Measurements from ENCODE around the gene AAGAB. TPM values are rescaled to one million over a fixed set of nuclear protein-coding genes. Genes with fewer than 3 reads are reported as not detected.

AAGAB gene
- total RNA-seq, 1 donor from 2014 or later, result 90.8 TPM

GRCh38 chr15:67232591-67232990 is 21.9 kb downstream of the AAGAB start:
- FAIRE-seq (no peak), DNase-seq (ENCODE audit: low read depth) (no peak)
- no peak for TF ChIP-seq CTCF (IDR thresholded peaks at IDR 0.05; ENCODE audit: insufficient read depth, low read length, severe bottlenecking)
- Histone ChIP-seq H3K4me3 (ENCODE audit: low read depth, low read length) (no peak overlapping the region), H3K36me3 (ENCODE audit: control insufficient read depth, insufficient read depth, low read length) (peaks cover 2% of the 10 kb centered on the region), H3K27me3 (ENCODE audit: control insufficient read depth, insufficient read depth, low read length) (no peaks in the 10 kb centered on the region)

- DNase-seq (ENCODE audit: low read depth) (no peak), FAIRE-seq (no peak)
- no peaks in the 10 kb centered on the region for H3K27me3 ChIP-seq (ENCODE audit: control insufficient read depth, insufficient read depth, low read length)
- no peak for TF ChIP-seq CTCF (IDR thresholded peaks at IDR 0.05; ENCODE audit: insufficient read depth, low read length, severe bottlenecking)
- H3K4me3 ChIP-seq (ENCODE audit: low read depth, low read length), result no peak overlapping the region
- H3K36me3 ChIP-seq (ENCODE audit: control insufficient read depth, insufficient read depth, low read length), result peaks cover 2% of the 10 kb centered on the region
Measured at GRCh38 chr15:67230504-67230903, 24.0 kb downstream of the AAGAB start.

- DNase-seq (ENCODE audit: low read depth) (no peak), FAIRE-seq (no peak)
- peaks cover 2% of the 10 kb centered on the region for H3K36me3 ChIP-seq (ENCODE audit: control insufficient read depth, insufficient read depth, low read length)
- H3K4me3 ChIP-seq (ENCODE audit: low read depth, low read length), result no peak overlapping the region
- H3K27me3 ChIP-seq (ENCODE audit: control insufficient read depth, insufficient read depth, low read length), result no peaks in the 10 kb centered on the region
- TF ChIP-seq CTCF (IDR thresholded peaks at IDR 0.05; ENCODE audit: insufficient read depth, low read length, severe bottlenecking), result no peak
Measured at GRCh38 chr15:67228286-67228685, 26.2 kb downstream of the AAGAB start.

GRCh38 chr15:67227846-67228245 is 26.6 kb downstream of the AAGAB start:
- Histone ChIP-seq H3K36me3 (ENCODE audit: control insufficient read depth, insufficient read depth, low read length) (peaks cover 2% of the 10 kb centered on the region), H3K4me3 (ENCODE audit: low read depth, low read length) (no peak overlapping the region), H3K27me3 (ENCODE audit: control insufficient read depth, insufficient read depth, low read length) (no peaks in the 10 kb centered on the region)
- FAIRE-seq (no peak), DNase-seq (ENCODE audit: low read depth) (no peak)
- TF ChIP-seq CTCF (IDR thresholded peaks at IDR 0.05; ENCODE audit: insufficient read depth, low read length, severe bottlenecking), result no peak

- FAIRE-seq, result no peak
- peaks cover 2% of the 10 kb centered on the region for H3K36me3 ChIP-seq (ENCODE audit: control insufficient read depth, insufficient read depth, low read length)
- no peak for TF ChIP-seq CTCF (IDR thresholded peaks at IDR 0.05; ENCODE audit: insufficient read depth, low read length, severe bottlenecking)
Measured at GRCh38 chr15:67227431-67227830, 27.0 kb downstream of the AAGAB start.

GRCh38 chr15:67225336-67225735 is 29.1 kb downstream of the AAGAB start:
- FAIRE-seq, result no peak
- no peak overlapping the region for H3K4me3 ChIP-seq (ENCODE audit: low read depth, low read length)
- no peaks in the 10 kb centered on the region for H3K27me3 ChIP-seq (ENCODE audit: control insufficient read depth, insufficient read depth, low read length)
- peak; percentile 87 for DNase-seq (ENCODE audit: low read depth)
- no peaks in the 10 kb centered on the region for H3K36me3 ChIP-seq (ENCODE audit: control insufficient read depth, insufficient read depth, low read length)
- TF ChIP-seq CTCF (IDR thresholded peaks at IDR 0.05; ENCODE audit: insufficient read depth, low read length, severe bottlenecking), result no peak

More at GRCh38 chr15:67227431-67227830, 27.0 kb downstream of the AAGAB start:
- Histone ChIP-seq H3K27me3 (ENCODE audit: control insufficient read depth, insufficient read depth, low read length) (no peaks in the 10 kb centered on the region), H3K4me3 (ENCODE audit: low read depth, low read length) (no peak overlapping the region)
- DNase-seq (ENCODE audit: low read depth), result no peak

Measured in bronchial epithelial cell (primary cell).